ENCODE measurements around the gene TRAF3.

DNA sequence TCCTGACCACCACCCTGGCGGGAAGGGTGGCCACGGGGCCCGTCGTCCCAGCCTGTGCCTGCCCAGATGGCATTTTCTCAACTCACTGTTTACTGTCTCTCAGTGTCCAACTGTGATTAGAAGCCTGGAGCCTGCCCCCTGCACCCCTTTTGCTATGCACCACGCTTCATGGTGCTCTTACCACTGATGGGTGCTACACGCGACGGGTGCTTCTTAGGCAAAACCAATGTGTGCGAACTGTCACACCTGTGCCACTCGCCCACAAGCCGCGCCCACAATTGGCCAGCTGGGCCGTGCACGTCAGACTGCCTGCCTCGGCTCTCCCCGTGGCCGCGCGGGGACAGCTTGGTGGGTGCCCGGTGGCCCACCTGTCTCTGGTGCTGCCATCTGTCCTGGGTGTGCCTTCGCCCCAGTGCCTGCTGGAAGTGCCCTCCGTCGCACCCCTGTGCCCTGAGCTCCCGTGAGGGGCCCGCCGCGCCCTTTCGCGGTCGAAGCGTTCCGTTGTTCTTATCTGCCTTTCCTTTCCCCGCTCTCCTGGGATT is 130.1 kb downstream of the TRAF3 start:
- no peak for TF ChIP-seq SIN3A (IDR thresholded peaks at IDR 0.05; ENCODE audit: borderline replicate concordance, insufficient read depth, low read length)
- TF ChIP-seq, protein P1, sequence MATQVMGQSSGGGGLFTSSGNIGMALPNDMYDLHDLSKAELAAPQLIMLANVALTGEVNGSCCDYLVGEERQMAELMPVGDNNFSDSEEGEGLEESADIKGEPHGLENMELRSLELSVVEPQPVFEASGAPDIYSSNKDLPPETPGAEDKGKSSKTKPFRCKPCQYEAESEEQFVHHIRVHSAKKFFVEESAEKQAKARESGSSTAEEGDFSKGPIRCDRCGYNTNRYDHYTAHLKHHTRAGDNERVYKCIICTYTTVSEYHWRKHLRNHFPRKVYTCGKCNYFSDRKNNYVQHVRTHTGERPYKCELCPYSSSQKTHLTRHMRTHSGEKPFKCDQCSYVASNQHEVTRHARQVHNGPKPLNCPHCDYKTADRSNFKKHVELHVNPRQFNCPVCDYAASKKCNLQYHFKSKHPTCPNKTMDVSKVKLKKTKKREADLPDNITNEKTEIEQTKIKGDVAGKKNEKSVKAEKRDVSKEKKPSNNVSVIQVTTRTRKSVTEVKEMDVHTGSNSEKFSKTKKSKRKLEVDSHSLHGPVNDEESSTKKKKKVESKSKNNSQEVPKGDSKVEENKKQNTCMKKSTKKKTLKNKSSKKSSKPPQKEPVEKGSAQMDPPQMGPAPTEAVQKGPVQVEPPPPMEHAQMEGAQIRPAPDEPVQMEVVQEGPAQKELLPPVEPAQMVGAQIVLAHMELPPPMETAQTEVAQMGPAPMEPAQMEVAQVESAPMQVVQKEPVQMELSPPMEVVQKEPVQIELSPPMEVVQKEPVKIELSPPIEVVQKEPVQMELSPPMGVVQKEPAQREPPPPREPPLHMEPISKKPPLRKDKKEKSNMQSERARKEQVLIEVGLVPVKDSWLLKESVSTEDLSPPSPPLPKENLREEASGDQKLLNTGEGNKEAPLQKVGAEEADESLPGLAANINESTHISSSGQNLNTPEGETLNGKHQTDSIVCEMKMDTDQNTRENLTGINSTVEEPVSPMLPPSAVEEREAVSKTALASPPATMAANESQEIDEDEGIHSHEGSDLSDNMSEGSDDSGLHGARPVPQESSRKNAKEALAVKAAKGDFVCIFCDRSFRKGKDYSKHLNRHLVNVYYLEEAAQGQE (IDR thresholded peaks at IDR 0.05; ENCODE audit: insufficient read depth in 1 of 2, low read depth in 2 of 2, low read length in 2 of 2): no peak
